ENCODE results near the gene PAX4.

PAX4 gene

DNA sequence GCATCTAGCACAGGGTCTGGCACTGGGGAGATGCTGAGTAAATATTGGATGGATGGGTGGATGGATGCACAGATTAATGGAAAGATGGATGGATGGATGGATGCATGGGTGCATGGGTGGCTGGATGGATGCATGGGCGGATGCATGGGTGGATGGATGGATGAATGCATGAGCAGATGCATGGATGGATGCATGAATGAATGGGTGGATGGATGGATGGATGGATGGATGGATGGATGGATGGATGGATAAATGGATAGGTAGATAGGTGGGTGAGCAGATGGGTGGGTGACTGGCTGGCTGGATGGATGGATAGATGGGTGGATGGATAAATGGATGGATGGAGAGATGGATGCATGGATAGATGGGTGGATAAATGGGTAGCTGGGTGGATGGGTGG lies 5.7 kb downstream of the PAX4 start:
- Histone ChIP-seq H3K27ac (no peak overlapping the region), H3K4me3 (no peak overlapping the region)
- TF ChIP-seq, protein P1, sequence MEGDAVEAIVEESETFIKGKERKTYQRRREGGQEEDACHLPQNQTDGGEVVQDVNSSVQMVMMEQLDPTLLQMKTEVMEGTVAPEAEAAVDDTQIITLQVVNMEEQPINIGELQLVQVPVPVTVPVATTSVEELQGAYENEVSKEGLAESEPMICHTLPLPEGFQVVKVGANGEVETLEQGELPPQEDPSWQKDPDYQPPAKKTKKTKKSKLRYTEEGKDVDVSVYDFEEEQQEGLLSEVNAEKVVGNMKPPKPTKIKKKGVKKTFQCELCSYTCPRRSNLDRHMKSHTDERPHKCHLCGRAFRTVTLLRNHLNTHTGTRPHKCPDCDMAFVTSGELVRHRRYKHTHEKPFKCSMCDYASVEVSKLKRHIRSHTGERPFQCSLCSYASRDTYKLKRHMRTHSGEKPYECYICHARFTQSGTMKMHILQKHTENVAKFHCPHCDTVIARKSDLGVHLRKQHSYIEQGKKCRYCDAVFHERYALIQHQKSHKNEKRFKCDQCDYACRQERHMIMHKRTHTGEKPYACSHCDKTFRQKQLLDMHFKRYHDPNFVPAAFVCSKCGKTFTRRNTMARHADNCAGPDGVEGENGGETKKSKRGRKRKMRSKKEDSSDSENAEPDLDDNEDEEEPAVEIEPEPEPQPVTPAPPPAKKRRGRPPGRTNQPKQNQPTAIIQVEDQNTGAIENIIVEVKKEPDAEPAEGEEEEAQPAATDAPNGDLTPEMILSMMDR (IDR thresholded peaks at IDR 0.05) = no peak
- DNase-seq (ENCODE audit: low spot score) = no peak

DNA sequence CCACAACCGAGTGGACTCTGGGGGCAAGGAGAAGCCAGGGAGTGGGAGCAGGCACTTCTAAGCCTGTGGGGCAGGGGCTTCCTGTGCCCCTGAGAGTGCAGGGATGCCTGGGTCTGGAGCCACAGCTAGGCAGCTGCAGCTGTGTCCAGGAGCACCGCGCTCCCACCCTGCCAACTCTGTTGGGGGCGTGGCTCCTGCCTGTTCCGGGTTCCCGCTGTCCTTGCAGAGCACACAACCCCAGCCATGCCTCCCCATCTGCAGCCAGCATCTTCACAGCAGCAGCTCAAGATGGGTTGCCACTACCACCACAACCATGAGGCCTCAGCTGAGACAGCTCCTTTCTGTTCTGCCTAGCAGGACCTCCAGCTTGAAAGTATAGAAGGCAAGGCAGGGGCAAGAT lies 8.6 kb downstream of the PAX4 start:
- TF ChIP-seq, protein P1 (IDR thresholded peaks at IDR 0.05) = no peak
- no peak overlapping the region for H3K27ac ChIP-seq
- H3K4me3 ChIP-seq = no peak overlapping the region
- no peak for DNase-seq (ENCODE audit: low spot score)

GRCh38 chr7:127608446-127608845 lies 9.5 kb downstream of the PAX4 start:
- H3K4me3 ChIP-seq = no peak overlapping the region
- no peak for DNase-seq (ENCODE audit: low spot score)
- H3K27ac ChIP-seq = no peak overlapping the region
- TF ChIP-seq, protein P1 (IDR thresholded peaks at IDR 0.05) = no peak

GRCh38 chr7:127600885-127601284 lies 17.1 kb downstream of the PAX4 start:
- TF ChIP-seq, protein P1 (IDR thresholded peaks at IDR 0.05) = no peak
- no peak overlapping the region for H3K4me3 ChIP-seq
- DNase-seq (ENCODE audit: low spot score) = no peak
- H3K27ac ChIP-seq = no peak overlapping the region

GRCh38 chr7:127598318-127598717 lies 19.6 kb downstream of the PAX4 start:
- TF ChIP-seq, protein P1 (IDR thresholded peaks at IDR 0.05) = no peak
- DNase-seq (ENCODE audit: low spot score) = no peak
- no peak overlapping the region for H3K4me3 ChIP-seq
- H3K27ac ChIP-seq = no peak overlapping the region

- H3K4me3 ChIP-seq = no peak overlapping the region
- TF ChIP-seq, protein P1 (IDR thresholded peaks at IDR 0.05) = no peak
- DNase-seq (ENCODE audit: low spot score) = no peak
- no peak overlapping the region for H3K27ac ChIP-seq
Observed at GRCh38 chr7:127595737-127596136, 22.2 kb downstream of the PAX4 start.

GRCh38 chr7:127594490-127594889 lies 23.5 kb downstream of the PAX4 start:
- DNase-seq (ENCODE audit: low spot score) = no peak

More at GRCh38 chr7:127594490-127594889, 23.5 kb downstream of the PAX4 start:
- TF ChIP-seq, protein P1 (IDR thresholded peaks at IDR 0.05) = no peak
- H3K27ac ChIP-seq = no peak overlapping the region
- no peak overlapping the region for H3K4me3 ChIP-seq
